DND-41 (cell line): Measurements from ENCODE around the gene MLIP.

Source experiments
- ATAC-seq: fragments of 200-7000 bp; cut with Tn5 transposase; 3 replicates; pipeline ENCODE4 v1.9.1; 2021; ENCODE audit warnings: low read depth; ENCODE audit not compliant: insufficient read depth
- DNase-seq: peaks from one replicate; pipeline ENCODE4 v3.0.0-alpha.2; 2020
- H2AFZ ChIP-seq: 2 replicates; pipeline ENCODE4 v1.6.0; 2012; ENCODE audit warnings: low read depth, low read length
- H3K27ac ChIP-seq: 2 replicates; pipeline ENCODE4 v1.5.1; 2012; ENCODE audit warnings: low read length, inconsistent platforms
- H3K27me3 ChIP-seq: fragments of 200-600 bp; sonication (generic); 2 replicates; pipeline ENCODE4 v1.6.0; 2012; ENCODE audit warnings: low read length, mild to moderate bottlenecking, inconsistent platforms; ENCODE audit not compliant: insufficient read depth, poor library complexity
- H3K36me3 ChIP-seq: 2 replicates; pipeline ENCODE4 v1.5.1; 2012; ENCODE audit warnings: low read length, inconsistent platforms; ENCODE audit not compliant: insufficient read depth
- H3K4me1 ChIP-seq: 2 replicates; pipeline ENCODE4 v1.5.1; 2012; ENCODE audit warnings: mild to moderate bottlenecking, low read length; ENCODE audit not compliant: insufficient read depth
- H3K4me2 ChIP-seq: 2 replicates; pipeline ENCODE4 v1.6.0; 2012; ENCODE audit warnings: mild to moderate bottlenecking, moderate library complexity, low read length, inconsistent platforms; ENCODE audit not compliant: insufficient read depth
- H3K4me3 ChIP-seq, 2 experiments: fragments of 200-600 bp in 1 of 2; shearing (Covaris generic) in 1 of 2; 2 replicates each; pipeline ENCODE4 v1.5.1; 2012 to 2016; ENCODE audit warnings: inconsistent platforms in 2 of 2, low read length in 2 of 2, mild to moderate bottlenecking in 2 of 2, low read depth in 1 of 2, moderate library complexity in 1 of 2
- H3K79me2 ChIP-seq: 2 replicates; pipeline ENCODE4 v1.6.0; 2012; ENCODE audit warnings: low read length, inconsistent platforms; ENCODE audit not compliant: insufficient read depth
- H3K9ac ChIP-seq: 2 replicates; pipeline ENCODE4 v1.6.0; 2012; ENCODE audit warnings: low read depth, mild to moderate bottlenecking, inconsistent platforms, low read length, moderate library complexity
- H3K9me3 ChIP-seq: 2 replicates; pipeline ENCODE4 v1.5.1; 2012; ENCODE audit warnings: low read length, moderate library complexity, mild to moderate bottlenecking, inconsistent platforms; ENCODE audit not compliant: insufficient read depth, severe bottlenecking
- H4K20me1 ChIP-seq: 2 replicates; pipeline ENCODE4 v1.6.0; 2012; ENCODE audit warnings: low read length; ENCODE audit not compliant: insufficient read depth
- EZH2 ChIP-seq: IDR thresholded peaks from 3 replicates; pipeline ENCODE4 v1.6.1; 2012; ENCODE audit warnings: borderline replicate concordance, low read depth, mild to moderate bottlenecking, moderate library complexity, low read length, inconsistent platforms; ENCODE audit not compliant: severe bottlenecking
- TF ChIP-seq, protein P1 (sequence below): IDR thresholded peaks from 2 replicates; pipeline ENCODE4 v1.5.1; 2012; ENCODE audit warnings: borderline replicate concordance, low read length, moderate library complexity, mild to moderate bottlenecking; ENCODE audit not compliant: poor library complexity, severe bottlenecking; ENCODE audit errors: extremely low read depth

The MLIP gene

DNA sequence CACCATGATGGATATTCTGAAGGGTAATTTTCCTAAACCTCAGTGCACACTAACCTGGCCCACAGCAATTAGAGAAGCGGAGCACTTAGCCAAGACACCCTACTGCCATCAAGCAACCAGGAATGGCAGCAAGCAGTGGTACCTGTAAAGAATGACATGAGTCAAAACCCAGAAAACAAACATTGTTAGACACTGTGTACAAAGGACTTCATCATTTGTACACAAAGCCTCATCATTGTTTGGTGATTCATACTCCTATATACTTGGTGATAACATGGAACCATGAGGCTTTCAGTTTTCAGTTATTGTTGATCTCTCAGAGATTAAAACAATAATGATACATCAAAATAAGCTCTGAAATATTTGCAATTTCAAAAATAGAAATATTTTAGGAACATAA is 74.6 kb downstream of the MLIP start:
- Histone ChIP-seq H3K4me1 (no peaks in the 10 kb centered on the region), H3K4me3 (no peak overlapping the region), H3K36me3 (no peaks in the 10 kb centered on the region), H3K9me3 (no peaks in the 10 kb centered on the region), H3K27ac (no peak overlapping the region), H3K27me3 (no peaks in the 10 kb centered on the region), H4K20me1 (no peaks in the 10 kb centered on the region), H2AFZ (no peak overlapping the region), H3K9ac (no peak overlapping the region), H3K4me2 (no peak overlapping the region), H3K79me2 (no peaks in the 10 kb centered on the region)
- no peak for TF ChIP-seq EZH2
- TF ChIP-seq, protein P1, sequence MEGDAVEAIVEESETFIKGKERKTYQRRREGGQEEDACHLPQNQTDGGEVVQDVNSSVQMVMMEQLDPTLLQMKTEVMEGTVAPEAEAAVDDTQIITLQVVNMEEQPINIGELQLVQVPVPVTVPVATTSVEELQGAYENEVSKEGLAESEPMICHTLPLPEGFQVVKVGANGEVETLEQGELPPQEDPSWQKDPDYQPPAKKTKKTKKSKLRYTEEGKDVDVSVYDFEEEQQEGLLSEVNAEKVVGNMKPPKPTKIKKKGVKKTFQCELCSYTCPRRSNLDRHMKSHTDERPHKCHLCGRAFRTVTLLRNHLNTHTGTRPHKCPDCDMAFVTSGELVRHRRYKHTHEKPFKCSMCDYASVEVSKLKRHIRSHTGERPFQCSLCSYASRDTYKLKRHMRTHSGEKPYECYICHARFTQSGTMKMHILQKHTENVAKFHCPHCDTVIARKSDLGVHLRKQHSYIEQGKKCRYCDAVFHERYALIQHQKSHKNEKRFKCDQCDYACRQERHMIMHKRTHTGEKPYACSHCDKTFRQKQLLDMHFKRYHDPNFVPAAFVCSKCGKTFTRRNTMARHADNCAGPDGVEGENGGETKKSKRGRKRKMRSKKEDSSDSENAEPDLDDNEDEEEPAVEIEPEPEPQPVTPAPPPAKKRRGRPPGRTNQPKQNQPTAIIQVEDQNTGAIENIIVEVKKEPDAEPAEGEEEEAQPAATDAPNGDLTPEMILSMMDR, result no peak
- ATAC-seq (no peak), DNase-seq (no peak)

- H4K20me1 ChIP-seq, result no peaks in the 10 kb centered on the region
- DNase-seq, result no peak
- H3K4me1 ChIP-seq, result no peaks in the 10 kb centered on the region
- no peak overlapping the region for H3K27ac ChIP-seq
- H3K4me3 ChIP-seq, result no peak overlapping the region
- no peak for ATAC-seq
- H3K4me2 ChIP-seq, result no peak overlapping the region
- no peaks in the 10 kb centered on the region for H3K79me2 ChIP-seq
- no peak overlapping the region for H2AFZ ChIP-seq
- H3K9me3 ChIP-seq, result no peaks in the 10 kb centered on the region
- TF ChIP-seq, protein P1, result no peak
- TF ChIP-seq EZH2, result no peak
- H3K27me3 ChIP-seq, result no peaks in the 10 kb centered on the region
- no peaks in the 10 kb centered on the region for H3K36me3 ChIP-seq
- no peak overlapping the region for H3K9ac ChIP-seq
These were observed 77.6 kb downstream of the MLIP start for GRCh38 chr6:54188846-54189245.

DNA sequence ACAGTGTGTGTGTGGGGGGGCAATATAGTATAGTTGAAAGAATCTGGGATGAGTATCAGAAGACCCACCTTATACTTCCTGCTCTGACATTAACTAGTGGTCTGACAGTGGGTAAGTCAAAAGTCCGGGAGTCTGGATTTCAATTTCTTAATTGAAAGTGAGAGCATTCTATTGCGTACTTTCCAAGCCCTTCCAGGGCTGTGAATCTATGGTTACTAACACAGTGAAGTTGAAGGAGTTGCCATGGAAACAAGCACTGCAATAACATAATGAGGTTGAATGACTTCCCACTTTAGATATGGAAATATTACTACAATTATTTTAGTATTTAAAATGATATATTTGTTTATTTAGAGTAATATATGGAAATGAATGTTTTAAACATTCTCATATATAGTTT is 80.2 kb downstream of the MLIP start:
- H2AFZ ChIP-seq, result no peak overlapping the region
- H3K36me3 ChIP-seq, result no peaks in the 10 kb centered on the region
- no peak for TF ChIP-seq EZH2
- TF ChIP-seq, protein P1, result no peak
- H3K27me3 ChIP-seq, result no peaks in the 10 kb centered on the region
- H3K9ac ChIP-seq, result no peak overlapping the region
- H3K79me2 ChIP-seq, result no peaks in the 10 kb centered on the region
- H3K4me2 ChIP-seq, result no peak overlapping the region
- no peaks in the 10 kb centered on the region for H4K20me1 ChIP-seq
- no peak overlapping the region for H3K4me3 ChIP-seq
- H3K4me1 ChIP-seq, result no peaks in the 10 kb centered on the region
- no peaks in the 10 kb centered on the region for H3K9me3 ChIP-seq
- no peak overlapping the region for H3K27ac ChIP-seq
- no peak for ATAC-seq
- DNase-seq, result no peak

- Histone ChIP-seq H3K9me3 (no peaks in the 10 kb centered on the region), H3K27ac (no peak overlapping the region), H2AFZ (no peak overlapping the region), H3K4me1 (no peaks in the 10 kb centered on the region), H4K20me1 (no peaks in the 10 kb centered on the region), H3K79me2 (no peaks in the 10 kb centered on the region), H3K4me2 (no peak overlapping the region), H3K36me3 (no peaks in the 10 kb centered on the region), H3K9ac (no peak overlapping the region), H3K4me3 (no peak overlapping the region), H3K27me3 (no peaks in the 10 kb centered on the region)
- TF ChIP-seq, protein P1, result no peak
- no peak for TF ChIP-seq EZH2
- ATAC-seq (no peak), DNase-seq (no peak)
These were observed 81.8 kb downstream of the MLIP start for GRCh38 chr6:54192993-54193392.
